Choroid plexus epithelial cell (primary cell): ENCODE results near the gene KDELR3.

ENCODE experiments used
- DNase-seq: peaks from one replicate; pipeline ENCODE4 v3.0.0-alpha.2; 2010; ENCODE audit warnings: low read depth
- H3K4me3 ChIP-seq: 2 replicates; pipeline ENCODE4 v1.5.1; 2011; ENCODE audit warnings: low read depth, mild to moderate bottlenecking, control low read depth, low read length, moderate library complexity
- TF ChIP-seq, protein P1 (sequence below): conservative IDR thresholded peaks from 2 replicates; pipeline ENCODE4 v1.5.1; 2011; ENCODE audit warnings: low read depth, mild to moderate bottlenecking, control low read depth, inconsistent platforms, low read length, moderate library complexity

The KDELR3 gene

DNA sequence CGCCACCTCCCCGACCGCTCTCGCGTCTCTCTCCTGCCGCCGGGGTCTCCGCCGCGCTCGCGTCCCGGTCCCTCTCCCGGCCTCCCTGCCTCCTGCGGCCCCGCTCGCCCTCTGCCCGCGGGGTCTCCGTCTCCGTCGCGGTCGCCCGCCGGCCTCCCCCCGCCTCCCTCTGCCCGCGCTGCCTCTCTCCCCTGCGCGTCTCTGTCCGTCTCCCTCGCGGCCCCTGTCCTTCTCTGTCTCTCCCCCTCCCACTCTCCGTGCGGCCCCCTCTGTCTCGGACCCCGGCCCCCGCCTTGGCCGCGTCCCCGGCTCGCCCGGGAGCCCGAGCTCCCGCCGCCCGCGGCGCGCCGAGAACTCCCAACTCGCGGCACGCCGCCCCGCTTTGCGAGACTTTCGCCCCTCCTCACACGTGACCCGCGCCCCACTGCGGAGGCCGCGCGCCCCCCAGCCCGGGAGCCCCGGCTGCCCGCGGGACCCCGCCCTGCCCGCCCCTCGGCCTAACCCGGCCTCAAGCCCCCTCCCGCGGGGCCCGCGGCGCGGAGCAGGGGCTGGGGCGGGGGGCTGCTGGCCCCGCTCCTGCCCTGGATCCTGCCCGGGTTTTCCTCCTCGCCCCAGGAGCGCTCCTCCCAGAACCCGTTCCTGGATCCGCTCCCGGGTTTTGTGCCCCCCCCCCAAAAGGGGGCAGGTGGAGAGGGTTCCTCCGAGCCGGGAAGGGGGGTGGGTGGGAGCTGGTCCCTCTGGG lies 12.2 kb upstream of the KDELR3 start:
- peak; percentile 37 for DNase-seq
- peak overlapping the region; percentile 38 for H3K4me3 ChIP-seq
- TF ChIP-seq, protein P1, sequence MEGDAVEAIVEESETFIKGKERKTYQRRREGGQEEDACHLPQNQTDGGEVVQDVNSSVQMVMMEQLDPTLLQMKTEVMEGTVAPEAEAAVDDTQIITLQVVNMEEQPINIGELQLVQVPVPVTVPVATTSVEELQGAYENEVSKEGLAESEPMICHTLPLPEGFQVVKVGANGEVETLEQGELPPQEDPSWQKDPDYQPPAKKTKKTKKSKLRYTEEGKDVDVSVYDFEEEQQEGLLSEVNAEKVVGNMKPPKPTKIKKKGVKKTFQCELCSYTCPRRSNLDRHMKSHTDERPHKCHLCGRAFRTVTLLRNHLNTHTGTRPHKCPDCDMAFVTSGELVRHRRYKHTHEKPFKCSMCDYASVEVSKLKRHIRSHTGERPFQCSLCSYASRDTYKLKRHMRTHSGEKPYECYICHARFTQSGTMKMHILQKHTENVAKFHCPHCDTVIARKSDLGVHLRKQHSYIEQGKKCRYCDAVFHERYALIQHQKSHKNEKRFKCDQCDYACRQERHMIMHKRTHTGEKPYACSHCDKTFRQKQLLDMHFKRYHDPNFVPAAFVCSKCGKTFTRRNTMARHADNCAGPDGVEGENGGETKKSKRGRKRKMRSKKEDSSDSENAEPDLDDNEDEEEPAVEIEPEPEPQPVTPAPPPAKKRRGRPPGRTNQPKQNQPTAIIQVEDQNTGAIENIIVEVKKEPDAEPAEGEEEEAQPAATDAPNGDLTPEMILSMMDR = no peak

DNA sequence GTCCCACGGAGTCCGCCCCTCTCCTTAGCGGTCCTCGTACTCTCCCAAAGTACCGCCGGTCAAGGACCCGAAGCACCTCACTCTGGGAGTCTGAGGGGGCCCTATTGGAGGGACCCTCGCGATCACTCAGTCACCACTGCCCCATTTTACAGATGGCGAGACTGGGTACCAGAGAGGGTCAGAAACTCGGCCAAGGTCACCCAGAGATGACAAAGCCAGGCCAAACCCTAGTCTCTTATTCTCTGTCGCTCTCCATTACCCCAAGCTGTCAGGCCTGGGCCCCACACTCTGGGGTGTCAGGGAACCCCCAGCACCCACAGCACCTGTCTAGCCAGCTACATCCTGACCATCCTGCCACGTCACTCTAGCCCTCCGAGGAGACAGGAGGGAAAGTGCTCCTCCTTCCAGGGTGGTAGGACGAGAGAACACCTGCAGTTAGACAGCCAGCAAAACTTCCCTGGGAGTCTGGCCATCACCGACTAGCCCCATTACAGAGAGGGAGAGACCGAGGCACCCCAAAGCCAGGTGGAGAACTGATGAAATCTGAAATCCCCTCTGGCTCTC lies 11.5 kb upstream of the KDELR3 start:
- TF ChIP-seq, protein P1 = no peak
- no peak overlapping the region for H3K4me3 ChIP-seq
- DNase-seq = no peak

DNA sequence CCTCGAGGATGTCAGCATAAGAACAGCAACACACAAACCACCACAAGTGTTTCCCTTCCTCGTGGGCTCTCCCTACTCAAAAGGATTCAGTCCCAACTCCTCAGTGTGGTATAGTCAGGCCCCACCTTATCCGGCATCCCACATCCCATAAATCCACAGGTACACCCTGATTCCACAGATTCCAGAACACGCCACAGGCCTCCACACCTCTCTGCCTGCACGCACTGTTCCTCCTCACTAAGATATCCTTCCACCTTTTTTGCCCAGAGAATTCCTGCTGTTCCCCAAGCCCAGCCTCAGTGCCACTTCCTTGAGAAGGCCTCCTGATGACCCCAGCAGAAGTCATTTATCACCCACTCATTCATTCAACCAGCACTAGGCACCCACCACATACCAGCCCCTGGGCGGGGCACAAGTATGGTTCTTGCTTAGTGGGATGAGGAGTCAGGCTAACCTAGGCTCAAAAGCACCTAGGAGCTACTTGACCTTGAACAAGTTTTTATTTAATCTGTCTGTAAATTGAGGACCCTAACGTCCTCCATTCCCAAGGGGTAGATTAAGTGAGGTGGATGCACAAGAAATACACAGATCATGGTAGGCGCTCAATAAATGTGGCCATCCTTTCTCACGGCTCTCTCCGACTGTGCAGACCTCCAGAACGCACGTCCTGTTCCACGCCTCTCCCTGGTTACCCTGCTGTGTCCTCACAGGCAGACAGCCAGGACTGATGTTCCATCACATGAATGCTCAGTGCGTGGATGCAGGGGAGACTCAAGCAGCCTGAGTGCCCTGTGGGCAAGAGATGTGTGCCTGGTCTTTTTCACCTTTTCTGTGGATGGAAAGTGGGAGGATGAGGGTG lies 10.8 kb upstream of the KDELR3 start:
- peak; percentile 75 for DNase-seq
- TF ChIP-seq, protein P1 = no peak
- H3K4me3 ChIP-seq = no peak overlapping the region

DNA sequence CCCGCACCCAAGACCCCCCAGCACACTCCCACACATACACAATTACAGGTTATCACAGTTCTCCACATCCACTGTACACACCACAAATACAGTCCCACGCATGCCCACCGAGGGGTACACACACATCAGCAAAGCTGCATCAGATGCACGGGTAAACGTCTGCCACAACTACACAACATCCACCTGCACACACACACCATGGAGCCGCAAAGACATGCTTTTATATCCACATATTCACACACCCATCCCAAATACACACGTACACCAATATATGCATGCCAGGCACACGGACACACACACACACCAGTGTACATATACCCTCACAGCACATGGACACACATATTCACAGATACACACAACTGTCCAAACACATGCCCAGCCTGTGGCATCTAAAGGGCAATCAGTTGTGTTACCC lies 7.5 kb upstream of the KDELR3 start:
- H3K4me3 ChIP-seq = no peak overlapping the region
- no peak for DNase-seq
- TF ChIP-seq, protein P1 = no peak

DNA sequence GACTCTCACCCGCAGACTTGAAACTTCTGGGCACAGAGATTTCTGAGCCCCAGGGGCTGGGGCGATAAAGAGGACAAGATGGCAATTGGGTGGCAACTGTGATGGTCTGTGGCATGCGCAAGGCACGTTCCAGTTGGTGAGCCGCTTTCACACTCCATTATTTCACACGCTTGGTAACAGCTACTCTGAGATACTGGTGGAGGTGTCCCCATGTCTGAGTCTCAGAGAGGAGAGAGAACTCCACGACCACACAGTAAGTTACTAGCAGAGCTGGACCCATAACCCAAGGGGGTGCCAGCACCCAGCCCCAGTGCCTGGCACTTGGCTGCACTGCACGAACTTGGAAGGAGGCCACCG lies 6.9 kb upstream of the KDELR3 start:
- no peak for DNase-seq
- no peak overlapping the region for H3K4me3 ChIP-seq
- TF ChIP-seq, protein P1 = no peak

DNA sequence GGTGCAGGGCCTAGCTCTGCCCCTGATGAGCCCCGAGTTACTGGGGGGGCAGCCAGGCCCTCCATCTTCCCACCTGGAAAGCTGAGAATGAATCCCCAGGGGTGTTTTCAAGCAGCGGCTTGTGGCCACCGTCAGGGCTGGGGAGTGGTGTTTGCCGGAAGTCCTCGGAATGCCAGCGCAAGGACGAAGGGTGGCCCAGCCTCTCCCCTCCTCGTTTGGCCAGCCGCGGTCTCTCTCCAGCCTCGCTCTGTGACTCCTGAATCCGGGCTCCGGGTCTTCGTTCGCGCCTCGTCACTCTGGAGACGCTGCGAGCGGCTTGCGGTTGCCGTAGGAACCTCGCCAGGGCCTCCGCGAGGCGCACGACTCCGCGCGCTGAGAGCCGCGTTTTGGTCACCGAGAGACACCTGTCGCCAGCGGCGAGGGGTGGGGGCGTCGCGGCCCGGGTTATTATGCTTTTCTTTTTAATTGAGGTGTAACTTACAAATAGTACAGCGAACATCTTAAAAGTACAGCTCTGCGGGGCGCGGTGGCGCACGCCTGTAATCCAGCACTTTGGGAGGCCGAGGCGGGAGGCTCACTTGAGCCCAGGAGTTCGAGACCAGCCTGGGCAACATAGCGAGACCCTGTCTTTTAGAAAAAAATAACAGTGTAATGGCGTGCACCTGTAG lies 6.3 kb upstream of the KDELR3 start:
- peak overlapping the region; percentile 5 for H3K4me3 ChIP-seq
- DNase-seq = peak; percentile 87

More for the DNA sequence above, 6.3 kb upstream of the KDELR3 start:
- TF ChIP-seq, protein P1 = no peak
